Prostate gland (tissue), 2 donors: ENCODE measurements around the gene DUOX2.

Experiments used
- POLR2A ChIP-seq: fragments of 450-650 bp; IDR thresholded peaks from one replicate; pipeline ENCODE4 v1.6.1; 2016; ENCODE audit warnings: antibody characterized with exemption, mild to moderate bottlenecking
- POLR2AphosphoS5 ChIP-seq: sonication (generic); formaldehyde crosslinking; IDR thresholded peaks from one replicate; pipeline ENCODE4 v1.6.1; 2017; ENCODE audit warnings: antibody characterized with exemption
- TF ChIP-seq, protein P1 (sequence below), 4 experiments: fragments of 200-600 bp in 2 of 4; fragments of 450-650 bp in 2 of 4; sonication (generic) in 2 of 4; IDR thresholded peaks; 1 replicate in 3 of 4; 2 replicates in 1 of 4; pipeline ENCODE4 v1.5.1; 2016 to 2019; ENCODE audit warnings: antibody characterized with exemption in 4 of 4, mild to moderate bottlenecking in 2 of 4, moderate library complexity in 2 of 4

DNA sequence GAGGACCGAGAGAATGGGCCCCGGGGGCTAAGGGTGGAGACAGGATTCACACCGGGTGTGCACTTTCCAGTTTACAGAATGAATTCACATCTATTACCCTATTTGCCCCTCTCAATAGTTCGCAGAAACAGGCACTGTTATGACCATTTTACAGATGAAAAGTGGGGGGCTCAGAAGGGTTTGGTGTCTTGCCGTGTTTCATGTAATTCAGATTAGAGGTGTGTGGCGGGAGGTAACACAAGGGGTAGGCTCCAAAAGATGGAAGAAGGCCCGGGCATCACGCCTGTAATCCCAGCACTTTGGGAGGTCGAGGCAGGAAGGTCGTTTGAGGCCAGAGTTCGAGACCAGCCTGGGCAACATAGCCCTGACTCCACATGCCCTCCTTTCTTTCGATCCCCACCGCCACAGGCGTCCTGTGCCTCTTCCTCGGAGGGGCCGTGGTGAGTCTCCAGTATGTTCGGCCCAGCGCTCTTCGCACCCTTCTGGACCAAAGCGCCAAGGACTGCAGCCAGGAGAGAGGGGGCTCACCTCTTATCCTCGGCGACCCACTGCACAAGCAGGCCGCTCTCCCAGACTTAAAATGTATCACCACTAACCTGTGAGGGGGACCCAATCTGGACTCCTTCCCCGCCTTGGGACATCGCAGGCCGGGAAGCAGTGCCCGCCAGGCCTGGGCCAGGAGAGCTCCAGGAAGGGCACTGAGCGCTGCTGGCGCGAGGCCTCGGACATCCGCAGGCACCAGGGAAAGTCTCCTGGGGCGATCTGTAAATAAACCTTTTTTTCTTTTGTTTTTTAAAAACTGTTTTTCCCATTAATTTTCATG is 3.5 kb upstream of the DUOX2 start:
- TF ChIP-seq, protein P1, sequence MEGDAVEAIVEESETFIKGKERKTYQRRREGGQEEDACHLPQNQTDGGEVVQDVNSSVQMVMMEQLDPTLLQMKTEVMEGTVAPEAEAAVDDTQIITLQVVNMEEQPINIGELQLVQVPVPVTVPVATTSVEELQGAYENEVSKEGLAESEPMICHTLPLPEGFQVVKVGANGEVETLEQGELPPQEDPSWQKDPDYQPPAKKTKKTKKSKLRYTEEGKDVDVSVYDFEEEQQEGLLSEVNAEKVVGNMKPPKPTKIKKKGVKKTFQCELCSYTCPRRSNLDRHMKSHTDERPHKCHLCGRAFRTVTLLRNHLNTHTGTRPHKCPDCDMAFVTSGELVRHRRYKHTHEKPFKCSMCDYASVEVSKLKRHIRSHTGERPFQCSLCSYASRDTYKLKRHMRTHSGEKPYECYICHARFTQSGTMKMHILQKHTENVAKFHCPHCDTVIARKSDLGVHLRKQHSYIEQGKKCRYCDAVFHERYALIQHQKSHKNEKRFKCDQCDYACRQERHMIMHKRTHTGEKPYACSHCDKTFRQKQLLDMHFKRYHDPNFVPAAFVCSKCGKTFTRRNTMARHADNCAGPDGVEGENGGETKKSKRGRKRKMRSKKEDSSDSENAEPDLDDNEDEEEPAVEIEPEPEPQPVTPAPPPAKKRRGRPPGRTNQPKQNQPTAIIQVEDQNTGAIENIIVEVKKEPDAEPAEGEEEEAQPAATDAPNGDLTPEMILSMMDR (IDR thresholded peaks at IDR 0.05), result no peak
- TF ChIP-seq POLR2AphosphoS5 (no peak), POLR2A (no peak)
